SK-MEL-5 (cell line): ENCODE results near the gene TYRO3. TPM values are rescaled to one million over a fixed set of nuclear protein-coding genes. Genes with fewer than 3 reads are reported as not detected.
"Not testable (repeated sequence)": the region's sequence is repeated elsewhere in the genome, so short reads cannot be mapped to it uniquely, and the experiment has no call there.

ENCODE experiments used
- DNase-seq: peaks from one replicate; pipeline ENCODE4 v3.0.0-alpha.2; 2016; ENCODE audit warnings: low read depth, low spot score
- in situ Hi-C: cut with HindIII; loops from 2 replicates; pipeline ENCODE4 v1.10.0; 2016; ENCODE audit warnings: low sequenced_read_pairs, high pct_unique_total_duplicates, low pct_unique_long_range_greater_than_20kb
- total RNA-seq: library from RNA; depleted of rRNA; stranded (reverse); fragments of >200 nt; shearing (Covaris generic); gene quantifications from 2 replicates; pipeline ENCODE4 v1.2.3, GENCODE V29; 2014

Gene TYRO3
- total RNA-seq, 1 experiment from 2014 or later = 79.0 TPM

GRCh38 chr15:41566121-41566885 lies 7.3 kb downstream of the TYRO3 start:
- in situ Hi-C loops = no loop called here
- DNase-seq = peak; percentile 77

- in situ Hi-C loops = no loop called here
- DNase-seq = no peak
Observed at GRCh38 chr15:41567261-41567660, 8.2 kb downstream of the TYRO3 start.

DNA sequence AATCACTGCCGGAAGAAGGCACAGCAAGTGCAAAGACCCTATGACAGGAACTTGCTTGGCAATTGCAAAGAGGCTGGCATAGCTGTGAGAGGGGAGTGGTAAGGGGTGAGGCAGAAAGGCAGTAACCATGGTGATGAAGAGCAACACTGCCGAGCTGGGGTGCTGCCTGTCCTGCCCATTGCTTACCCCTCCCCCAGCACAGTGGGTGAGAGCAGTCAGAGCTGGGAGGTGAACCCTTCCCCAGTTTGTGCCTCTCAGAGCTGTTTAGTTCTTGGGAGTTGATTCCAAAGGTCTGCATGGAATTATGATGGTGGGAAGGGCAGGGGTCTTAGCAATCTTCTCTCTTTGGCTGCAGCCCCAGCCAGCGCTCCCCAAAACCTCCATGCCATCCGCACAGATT lies 8.8 kb downstream of the TYRO3 start:
- in situ Hi-C loops = no loop called here
- DNase-seq = no peak

GRCh38 chr15:41568350-41569017 lies 9.5 kb downstream of the TYRO3 start:
- DNase-seq = peak; percentile 97
- in situ Hi-C loops = no loop called here

DNA sequence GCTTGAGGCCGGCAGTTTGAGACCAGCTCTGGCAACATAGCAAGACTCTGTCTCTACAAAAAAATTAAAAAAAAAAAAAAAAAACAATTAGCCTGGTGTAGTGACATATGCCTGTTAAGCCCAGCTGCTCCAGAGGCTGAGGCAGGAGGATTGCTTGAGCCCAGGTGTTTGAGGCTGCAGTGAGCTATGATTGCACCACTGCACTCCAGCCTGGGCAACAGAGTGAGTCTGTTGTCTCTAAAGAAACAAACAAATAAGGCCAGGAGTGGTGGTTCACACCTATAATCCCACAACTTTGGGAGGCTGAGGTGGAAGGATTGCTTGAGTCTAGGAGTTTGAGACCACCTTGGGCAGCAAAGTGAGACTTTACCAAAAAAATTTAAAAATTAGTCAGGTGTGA lies 10.2 kb downstream of the TYRO3 start:
- in situ Hi-C loops, DNase-seq: not testable (repeated sequence)

DNA sequence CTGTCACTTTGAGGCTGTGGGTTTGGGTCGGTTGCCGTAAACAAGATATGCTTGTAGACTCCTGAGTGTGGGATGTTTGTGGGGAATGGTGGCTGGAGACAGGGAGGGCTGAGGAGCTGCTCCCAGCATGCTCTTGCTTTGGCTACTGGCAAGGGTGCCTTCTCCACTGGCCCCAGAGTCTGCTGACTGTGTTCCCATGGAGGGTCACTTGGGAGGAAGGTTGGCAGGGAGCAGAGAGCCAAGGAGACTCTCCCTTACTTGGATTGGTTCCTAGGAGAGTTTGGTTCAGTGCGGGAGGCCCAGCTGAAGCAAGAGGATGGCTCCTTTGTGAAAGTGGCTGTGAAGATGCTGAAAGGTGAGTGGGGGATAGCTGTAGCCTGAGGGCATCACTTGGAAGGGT lies 11.8 kb downstream of the TYRO3 start:
- DNase-seq = no peak
- in situ Hi-C loops = no loop called here

GRCh38 chr15:41571948-41572347 lies 12.9 kb downstream of the TYRO3 start:
- DNase-seq = no peak
- in situ Hi-C loops = no loop called here

DNA sequence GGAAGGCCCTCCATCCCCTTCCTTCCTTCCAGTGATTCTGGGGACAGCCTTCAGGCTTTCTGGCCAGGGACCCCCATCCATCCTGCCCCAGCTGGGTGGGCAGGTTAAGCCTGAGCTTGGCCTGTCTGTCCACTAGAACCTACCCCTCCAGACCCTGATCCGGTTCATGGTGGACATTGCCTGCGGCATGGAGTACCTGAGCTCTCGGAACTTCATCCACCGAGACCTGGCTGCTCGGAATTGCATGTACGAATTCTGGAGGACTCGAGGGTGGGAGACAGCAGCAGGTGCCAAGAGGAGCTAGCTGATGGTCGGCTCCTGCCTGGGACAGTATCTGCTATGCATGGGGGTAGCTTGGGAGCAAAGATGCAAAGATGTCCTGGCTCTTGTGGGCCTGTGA lies 13.9 kb downstream of the TYRO3 start:
- in situ Hi-C loops = no loop called here
- no peak for DNase-seq

DNA sequence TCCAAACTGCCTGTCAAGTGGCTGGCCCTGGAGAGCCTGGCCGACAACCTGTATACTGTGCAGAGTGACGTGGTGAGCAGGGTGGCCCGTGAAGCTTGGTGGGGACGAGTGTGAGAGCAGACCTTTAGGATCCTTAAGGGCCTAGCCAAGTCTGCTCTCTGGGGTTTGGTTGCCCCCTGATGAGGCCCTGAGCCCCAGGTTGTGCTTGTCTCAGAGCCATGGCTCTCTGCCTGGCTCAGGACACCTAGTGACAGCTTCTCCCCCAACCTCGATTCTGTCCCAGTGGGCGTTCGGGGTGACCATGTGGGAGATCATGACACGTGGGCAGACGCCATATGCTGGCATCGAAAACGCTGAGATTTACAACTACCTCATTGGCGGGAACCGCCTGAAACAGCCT lies 14.4 kb downstream of the TYRO3 start:
- no peak for DNase-seq
- in situ Hi-C loops = no loop called here

- in situ Hi-C loops = no loop called here
- DNase-seq = no peak
Observed at GRCh38 chr15:41574158-41574557, 15.1 kb downstream of the TYRO3 start.

- no peak for DNase-seq
- in situ Hi-C loops = no loop called here
Observed at GRCh38 chr15:41575282-41575681, 16.3 kb downstream of the TYRO3 start.

DNA sequence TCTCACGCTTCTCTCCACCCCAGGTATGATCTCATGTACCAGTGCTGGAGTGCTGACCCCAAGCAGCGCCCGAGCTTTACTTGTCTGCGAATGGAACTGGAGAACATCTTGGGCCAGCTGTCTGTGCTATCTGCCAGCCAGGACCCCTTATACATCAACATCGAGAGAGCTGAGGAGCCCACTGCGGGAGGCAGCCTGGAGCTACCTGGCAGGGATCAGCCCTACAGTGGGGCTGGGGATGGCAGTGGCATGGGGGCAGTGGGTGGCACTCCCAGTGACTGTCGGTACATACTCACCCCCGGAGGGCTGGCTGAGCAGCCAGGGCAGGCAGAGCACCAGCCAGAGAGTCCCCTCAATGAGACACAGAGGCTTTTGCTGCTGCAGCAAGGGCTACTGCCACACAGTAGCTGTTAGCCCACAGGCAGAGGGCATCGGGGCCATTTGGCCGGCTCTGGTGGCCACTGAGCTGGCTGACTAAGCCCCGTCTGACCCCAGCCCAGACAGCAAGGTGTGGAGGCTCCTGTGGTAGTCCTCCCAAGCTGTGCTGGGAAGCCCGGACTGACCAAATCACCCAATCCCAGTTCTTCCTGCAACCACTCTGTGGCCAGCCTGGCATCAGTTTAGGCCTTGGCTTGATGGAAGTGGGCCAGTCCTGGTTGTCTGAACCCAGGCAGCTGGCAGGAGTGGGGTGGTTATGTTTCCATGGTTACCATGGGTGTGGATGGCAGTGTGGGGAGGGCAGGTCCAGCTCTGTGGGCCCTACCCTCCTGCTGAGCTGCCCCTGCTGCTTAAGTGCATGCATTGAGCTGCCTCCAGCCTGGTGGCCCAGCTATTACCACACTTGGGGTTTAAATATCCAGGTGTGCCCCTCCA lies 19.1 kb downstream of the TYRO3 start:
- in situ Hi-C loops = no loop called here
- DNase-seq = peak; percentile 24

GRCh38 chr15:41578736-41579383 lies 19.8 kb downstream of the TYRO3 start:
- peak; percentile 90 for DNase-seq
- in situ Hi-C loops = no loop called here

- in situ Hi-C loops = no loop called here
- DNase-seq = peak; percentile 54
Observed at GRCh38 chr15:41581110-41581509, 22.1 kb downstream of the TYRO3 start.

DNA sequence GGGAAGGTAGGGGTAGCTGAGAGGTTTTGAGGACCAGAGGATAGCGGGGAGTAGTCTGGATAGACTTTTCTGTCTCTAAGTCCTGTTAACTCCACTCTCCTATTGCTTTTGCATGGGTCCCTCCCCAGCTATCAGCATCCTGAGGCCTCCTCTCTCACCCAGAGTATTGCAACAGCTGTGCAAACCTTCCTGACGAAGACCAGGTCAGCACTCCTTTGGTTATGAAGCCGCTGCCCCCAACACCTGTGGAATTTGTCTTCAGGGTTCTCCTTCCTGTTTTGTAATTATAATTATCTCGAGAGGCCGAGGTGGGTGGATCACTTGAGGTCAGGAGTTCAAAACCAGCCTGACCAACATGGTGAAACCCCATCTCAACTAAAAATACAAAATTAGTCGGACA lies 24.8 kb downstream of the TYRO3 start:
- DNase-seq = no peak
- in situ Hi-C loops = no loop called here

DNA sequence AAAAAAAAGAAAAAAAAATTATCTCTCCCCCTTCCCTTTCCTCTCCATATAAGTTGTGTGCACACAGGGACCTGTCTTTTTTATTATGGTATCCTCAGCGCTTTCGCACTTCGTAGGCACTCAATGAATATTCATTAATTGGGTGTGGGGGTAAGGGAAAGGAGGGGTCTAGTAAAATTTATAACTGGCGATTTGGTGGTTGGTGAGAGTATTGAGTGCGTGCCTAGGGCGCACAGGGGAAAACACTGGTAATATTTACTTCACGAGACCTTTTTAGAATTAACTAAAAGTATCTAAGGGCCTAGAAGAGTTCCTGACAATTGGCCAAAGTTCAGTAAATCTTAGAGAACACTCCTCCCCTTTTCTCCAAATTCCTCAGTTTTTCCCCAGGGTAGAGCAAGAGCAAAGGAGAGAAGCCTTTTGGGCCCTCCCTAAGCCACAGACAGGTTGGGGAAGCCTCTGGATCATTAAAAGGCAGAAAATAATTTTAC lies 25.7 kb downstream of the TYRO3 start:
- DNase-seq = peak; percentile 24
- in situ Hi-C loops = no loop called here

DNA sequence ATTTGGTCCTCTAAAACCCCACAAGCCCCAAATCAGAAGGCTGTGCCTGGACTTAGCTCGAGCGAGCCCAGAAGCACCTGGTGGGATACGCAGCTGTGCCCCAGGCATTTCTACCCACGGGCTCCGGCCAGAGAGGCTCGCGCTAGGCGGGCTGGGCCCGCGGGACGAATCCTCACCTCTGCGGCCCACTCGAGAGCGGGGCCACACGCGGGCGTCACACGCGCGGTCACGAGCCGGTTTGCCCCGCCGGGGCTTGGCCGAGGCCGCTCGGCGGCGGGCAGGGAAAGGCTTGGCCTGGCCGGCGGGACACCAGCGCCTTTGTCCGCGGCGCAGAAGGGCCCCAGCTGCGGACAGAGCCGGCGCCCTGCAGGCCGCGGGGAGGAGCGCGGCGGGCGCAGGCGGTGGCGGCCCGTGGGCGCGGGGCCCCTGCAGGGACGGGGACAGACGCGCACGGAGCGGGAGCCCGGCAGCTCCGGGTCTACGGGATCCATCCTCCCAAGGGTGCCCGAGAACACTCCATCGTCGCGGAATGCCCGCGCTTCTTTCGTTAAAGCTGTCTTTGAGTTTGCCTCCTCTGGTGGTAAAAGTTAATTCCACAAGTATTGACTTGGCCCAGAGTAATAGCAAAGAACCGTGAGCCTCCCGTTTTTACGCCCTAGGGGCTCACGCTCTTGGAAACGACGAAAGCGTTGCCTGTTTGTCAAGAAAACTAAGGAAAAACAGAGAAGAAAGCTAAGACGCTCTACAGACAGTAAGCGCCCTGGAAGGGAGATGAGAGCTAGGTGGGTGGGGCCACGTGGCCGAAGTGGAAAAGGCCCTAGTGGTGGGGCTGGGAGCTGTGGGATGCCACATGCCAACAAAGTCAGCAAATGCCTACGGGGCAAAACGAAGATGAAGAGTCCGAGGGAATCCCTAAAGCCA lies 26.4 kb downstream of the TYRO3 start:
- peak; percentile 73 for DNase-seq

More for the DNA sequence above, 26.4 kb downstream of the TYRO3 start:
- in situ Hi-C loops = no loop called here
